SK-N-SH (cell line): ENCODE data around the gene ELP1. TPM values are rescaled to one million over a fixed set of nuclear protein-coding genes. Genes with fewer than 3 reads are reported as not detected.
"Not testable (repeated sequence)": the region's sequence is repeated elsewhere in the genome, so short reads cannot be mapped to it uniquely, and the experiment has no call there.

Experiments used
- CTCF ChIA-PET: fragments of 300-600, 350-600 bp; formaldehyde crosslinking; extraction: SDS; loops from one replicate; lab custom pipeline; 2021; lab: Yijun Ruan, JAX
- POLR2A ChIA-PET: fragments of 350-600 bp; sonication (Branson Sonifier 250); formaldehyde crosslinking; extraction: SDS; loops from one replicate; lab custom pipeline; 2020; ENCODE audit warnings: antibody characterized with exemption, inconsistent platforms; lab: Yijun Ruan, JAX
- DNase-seq: peaks from one replicate; pipeline ENCODE4 v3.0.0; 2012
- H2AFZ ChIP-seq: fragments of 200-600 bp; sonication (generic); 2 replicates; pipeline ENCODE4 v1.8.1; 2016; ENCODE audit warnings: antibody characterized with exemption, mild to moderate bottlenecking, low read depth
- H3F3A ChIP-seq: fragments of 200-600 bp; sonication (generic); replicated peaks from 2 replicates; pipeline ENCODE3; 2016; ENCODE audit warnings: antibody characterized with exemption, mild to moderate bottlenecking; ENCODE audit not compliant: insufficient read depth
- H3K27ac ChIP-seq, 2 experiments: fragments of 200-500 bp in 1 of 2; fragments of 200-600 bp in 1 of 2; sonication (Bioruptor generic) in 1 of 2; sonication (generic), shearing (Covaris generic) in 1 of 2; 2 replicates each; pipeline versions ENCODE4 v1.5.1 to v1.6.1; 2014 to 2016; ENCODE audit warnings: low read depth in 2 of 2, inconsistent platforms in 1 of 2, low read length in 1 of 2, mild to moderate bottlenecking in 1 of 2, mixed read lengths in 1 of 2
- H3K27me3 ChIP-seq: fragments of 200-600 bp; sonication (generic), shearing (Covaris generic); 2 replicates; pipeline ENCODE4 v1.6.1; 2016; ENCODE audit warnings: mixed run types; ENCODE audit not compliant: insufficient read depth
- H3K36me3 ChIP-seq, 2 experiments: fragments of 200-500 bp in 1 of 2; fragments of 200-600 bp in 1 of 2; sonication (Bioruptor generic) in 1 of 2; sonication (generic) in 1 of 2; replicated peaks in 1 of 2; 2 replicates each; pipeline versions ENCODE3 to v1.5.1; 2014 to 2016; ENCODE audit warnings: low read length in 1 of 2, mild to moderate bottlenecking in 1 of 2; ENCODE audit not compliant: insufficient read depth in 2 of 2, control insufficient read depth in 1 of 2
- H3K4me1 ChIP-seq, 2 experiments: fragments of 200-500 bp in 1 of 2; fragments of 200-600 bp in 1 of 2; sonication (Bioruptor generic) in 1 of 2; sonication (generic), shearing (Covaris generic) in 1 of 2; 2 replicates each; pipeline versions ENCODE4 v1.5.1 to v1.6.1; 2014 to 2016; ENCODE audit warnings: low read depth in 1 of 2, low read length in 1 of 2, mixed run types in 1 of 2; ENCODE audit not compliant: insufficient read depth in 2 of 2, control insufficient read depth in 1 of 2
- H3K4me2 ChIP-seq: fragments of 200-600 bp; sonication (generic), shearing (Covaris generic); 2 replicates; pipeline ENCODE4 v1.6.1; 2017; ENCODE audit warnings: mixed run types
- H3K4me3 ChIP-seq, 2 experiments: fragments of 200-500 bp in 1 of 2; fragments of 200-600 bp in 1 of 2; sonication (Bioruptor generic) in 1 of 2; sonication (generic), shearing (Covaris generic) in 1 of 2; 2 replicates each; pipeline versions ENCODE4 v1.5.1 to v1.8.1; 2014 to 2016; ENCODE audit warnings: low read depth in 2 of 2, inconsistent platforms in 1 of 2, low read length in 1 of 2, mild to moderate bottlenecking in 1 of 2, mixed read lengths in 1 of 2, moderate library complexity in 1 of 2
- H3K79me2 ChIP-seq: fragments of 200-600 bp; sonication (generic); 2 replicates; pipeline ENCODE4 v1.8.1; 2017; ENCODE audit warnings: mild to moderate bottlenecking; ENCODE audit not compliant: insufficient read depth
- H3K9ac ChIP-seq: fragments of 200-600 bp; sonication (generic); 2 replicates; pipeline ENCODE4 v1.6.1; 2017; ENCODE audit warnings: mixed run types
- H3K9me2 ChIP-seq: fragments of 200-600 bp; sonication (generic); 2 replicates; pipeline ENCODE4 v1.6.1; 2017; ENCODE audit warnings: mixed run types
- H3K9me3 ChIP-seq: fragments of 200-600 bp; sonication (generic); 2 replicates; pipeline ENCODE4 v1.6.1; 2017; ENCODE audit warnings: mixed run types, mild to moderate bottlenecking, moderate library complexity
- H4K20me1 ChIP-seq: fragments of 200-600 bp; sonication (generic); 2 replicates; pipeline ENCODE4 v1.6.1; 2017; ENCODE audit warnings: mild to moderate bottlenecking, mixed run types; ENCODE audit not compliant: insufficient read depth
- EZH2phosphoT487 ChIP-seq: fragments of 200-600 bp; sonication (generic); IDR thresholded peaks from 2 replicates; pipeline ENCODE4 v1.6.1; 2017; ENCODE audit warnings: low read depth, mixed run types, mild to moderate bottlenecking, antibody characterized with exemption, moderate library complexity, borderline replicate concordance
- JUND ChIP-seq: IDR thresholded peaks from 2 replicates; pipeline ENCODE4 v1.4.0; 2012
- NFIC ChIP-seq: IDR thresholded peaks from 2 replicates; pipeline ENCODE4 v1.4.0; 2012; ENCODE audit warnings: borderline replicate concordance
- NRF1 ChIP-seq: IDR thresholded peaks from 2 replicates; pipeline ENCODE4 v1.6.1; 2012; ENCODE audit warnings: low read depth, mild to moderate bottlenecking, low read length
- POLR2AphosphoS5 ChIP-seq: IDR thresholded peaks from 2 replicates; pipeline ENCODE4 v1.6.1; 2012; ENCODE audit warnings: low read depth, low read length
- REST ChIP-seq: IDR thresholded peaks from 2 replicates; pipeline ENCODE4 v1.6.1; 2012; ENCODE audit warnings: mild to moderate bottlenecking, low read depth, low read length, moderate library complexity
- RFX5 ChIP-seq: IDR thresholded peaks from 2 replicates; pipeline ENCODE4 v1.6.1; 2012; ENCODE audit warnings: mild to moderate bottlenecking, improper control_type of control experiment, low read length
- RXRA ChIP-seq: IDR thresholded peaks from 2 replicates; pipeline ENCODE4 v1.4.0; 2012; ENCODE audit warnings: low read depth, mild to moderate bottlenecking, borderline replicate concordance
- SIN3A ChIP-seq: IDR thresholded peaks from 2 replicates; pipeline ENCODE4 v1.6.1; 2012; ENCODE audit warnings: low read depth, mild to moderate bottlenecking, low read length, moderate library complexity, borderline replicate concordance
- TCF12 ChIP-seq: IDR thresholded peaks from 2 replicates; pipeline ENCODE4 v1.4.0; 2012
- TEAD4 ChIP-seq: IDR thresholded peaks from 2 replicates; pipeline ENCODE4 v1.4.0; 2012; ENCODE audit warnings: mild to moderate bottlenecking, borderline replicate concordance; ENCODE audit not compliant: insufficient read depth
- YY1 ChIP-seq: IDR thresholded peaks from 2 replicates; pipeline ENCODE4 v1.4.0; 2012; ENCODE audit warnings: low read depth, mild to moderate bottlenecking
- WGBS: methylation state at CpG from one replicate; pipeline ENCODE4 v1.1.6; 2017; ENCODE audit warnings: low lambda C conversion rate; 5-methylcytosine and 5-hydroxymethylcytosine counted together
- polyA plus RNA-seq, 3 experiments: library from polyadenylated mRNA; depleted of rRNA; stranded (reverse); fragments of >200 nt; gene quantifications; 2 replicates each; pipeline ENCODE4 v1.2.3, GENCODE V29; 2012
- TF ChIP-seq, protein P1 (sequence below): fragments of 200-600 bp; sonication (generic); IDR thresholded peaks from 2 replicates; pipeline ENCODE4 v1.6.1; 2017; ENCODE audit warnings: antibody characterized with exemption, mild to moderate bottlenecking, moderate library complexity
- TF ChIP-seq, protein P2 (sequence below): IDR thresholded peaks from 2 replicates; pipeline ENCODE4 v1.4.0; 2012; ENCODE audit warnings: low read depth, borderline replicate concordance
- TF ChIP-seq, protein P3 (sequence below): fragments of 150-350 bp; IDR thresholded peaks from 2 replicates; pipeline ENCODE4 v1.6.1; 2017; ENCODE audit warnings: antibody characterized with exemption, low read length, low read depth, borderline replicate concordance

The ELP1 gene
- polyA plus RNA-seq, 1 of the 3 experiments (the other 2 are of a cell fraction) = 19.1 TPM

GRCh38 chr9:108972186-108972585, 38.3 kb upstream of the ELP1 start (continued):
- TF ChIP-seq, protein P1, sequence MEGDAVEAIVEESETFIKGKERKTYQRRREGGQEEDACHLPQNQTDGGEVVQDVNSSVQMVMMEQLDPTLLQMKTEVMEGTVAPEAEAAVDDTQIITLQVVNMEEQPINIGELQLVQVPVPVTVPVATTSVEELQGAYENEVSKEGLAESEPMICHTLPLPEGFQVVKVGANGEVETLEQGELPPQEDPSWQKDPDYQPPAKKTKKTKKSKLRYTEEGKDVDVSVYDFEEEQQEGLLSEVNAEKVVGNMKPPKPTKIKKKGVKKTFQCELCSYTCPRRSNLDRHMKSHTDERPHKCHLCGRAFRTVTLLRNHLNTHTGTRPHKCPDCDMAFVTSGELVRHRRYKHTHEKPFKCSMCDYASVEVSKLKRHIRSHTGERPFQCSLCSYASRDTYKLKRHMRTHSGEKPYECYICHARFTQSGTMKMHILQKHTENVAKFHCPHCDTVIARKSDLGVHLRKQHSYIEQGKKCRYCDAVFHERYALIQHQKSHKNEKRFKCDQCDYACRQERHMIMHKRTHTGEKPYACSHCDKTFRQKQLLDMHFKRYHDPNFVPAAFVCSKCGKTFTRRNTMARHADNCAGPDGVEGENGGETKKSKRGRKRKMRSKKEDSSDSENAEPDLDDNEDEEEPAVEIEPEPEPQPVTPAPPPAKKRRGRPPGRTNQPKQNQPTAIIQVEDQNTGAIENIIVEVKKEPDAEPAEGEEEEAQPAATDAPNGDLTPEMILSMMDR = no peak

GRCh38 chr9:108971392-108971791, 37.5 kb upstream of the ELP1 start:
- H3K4me1 ChIP-seq, H3K9me2 ChIP-seq, DNase-seq, H3K4me2 ChIP-seq, H3K27ac ChIP-seq, H3K27me3 ChIP-seq, H3K4me3 ChIP-seq, H3K9ac ChIP-seq, H2AFZ ChIP-seq, H3K79me2 ChIP-seq, CTCF ChIA-PET, POLR2A ChIA-PET, H3K9me3 ChIP-seq, H4K20me1 ChIP-seq, H3F3A ChIP-seq: not testable (repeated sequence)
- 96% methylated on average over 2 of the region's 2 CpGs for WGBS
- H3K36me3 ChIP-seq = peaks cover 10 to 54% of the 10 kb centered on the region in 2 experiments

DNA sequence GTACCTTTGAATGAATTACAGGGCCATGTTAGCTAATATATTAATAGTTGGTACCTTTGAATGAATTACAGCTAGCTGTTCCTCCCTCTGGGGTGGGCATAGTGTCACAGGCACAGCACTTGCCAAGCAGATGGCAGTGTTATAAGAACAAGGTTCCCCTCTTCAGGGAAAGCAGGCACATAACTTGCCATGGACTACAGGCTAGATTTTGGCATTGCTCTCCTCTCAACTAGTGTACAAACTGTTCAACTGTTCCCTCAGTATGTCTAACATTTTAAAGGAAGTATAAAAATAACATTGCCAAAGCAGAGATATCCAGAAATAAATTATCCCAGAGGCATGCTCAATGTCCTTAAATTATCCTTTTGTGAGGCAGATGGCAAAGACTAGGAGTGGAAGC, 34.0 kb upstream of the ELP1 start:
- Histone ChIP-seq H3K27ac (no peak overlapping the region), H3K4me1 (peaks cover 0 to 4% of the 10 kb centered on the region in 2 experiments; a peak in 2 of 4 replicates), H3K4me3 (no peak overlapping the region), H3F3A (peaks cover 13% of the 10 kb centered on the region), H3K36me3 (peaks cover 17 to 43% of the 10 kb centered on the region in 2 experiments), H3K79me2 (0 out of 2 replicates have a peak, but pooled peaks cover 5% of the 10 kb centered on the region), H4K20me1 (no peaks in the 10 kb centered on the region), H3K9me3 (no peaks in the 10 kb centered on the region), H3K9ac (no peak overlapping the region), H3K9me2 (no peaks in the 10 kb centered on the region), H2AFZ (no peak overlapping the region), H3K4me2 (no peak overlapping the region), H3K27me3 (no peaks in the 10 kb centered on the region)
- POLR2A ChIA-PET = no interaction called here
- DNase-seq = no peak
- TF ChIP-seq NFIC (no peak), RFX5 (no peak), YY1 (no peak), NRF1 (no peak), REST (no peak), POLR2AphosphoS5 (no peak), TEAD4 (no peak), TCF12 (no peak), RXRA (no peak), JUND (no peak), EZH2phosphoT487 (no peak), SIN3A (no peak)
- TF ChIP-seq, protein P1 = no peak
- TF ChIP-seq, protein P2, sequence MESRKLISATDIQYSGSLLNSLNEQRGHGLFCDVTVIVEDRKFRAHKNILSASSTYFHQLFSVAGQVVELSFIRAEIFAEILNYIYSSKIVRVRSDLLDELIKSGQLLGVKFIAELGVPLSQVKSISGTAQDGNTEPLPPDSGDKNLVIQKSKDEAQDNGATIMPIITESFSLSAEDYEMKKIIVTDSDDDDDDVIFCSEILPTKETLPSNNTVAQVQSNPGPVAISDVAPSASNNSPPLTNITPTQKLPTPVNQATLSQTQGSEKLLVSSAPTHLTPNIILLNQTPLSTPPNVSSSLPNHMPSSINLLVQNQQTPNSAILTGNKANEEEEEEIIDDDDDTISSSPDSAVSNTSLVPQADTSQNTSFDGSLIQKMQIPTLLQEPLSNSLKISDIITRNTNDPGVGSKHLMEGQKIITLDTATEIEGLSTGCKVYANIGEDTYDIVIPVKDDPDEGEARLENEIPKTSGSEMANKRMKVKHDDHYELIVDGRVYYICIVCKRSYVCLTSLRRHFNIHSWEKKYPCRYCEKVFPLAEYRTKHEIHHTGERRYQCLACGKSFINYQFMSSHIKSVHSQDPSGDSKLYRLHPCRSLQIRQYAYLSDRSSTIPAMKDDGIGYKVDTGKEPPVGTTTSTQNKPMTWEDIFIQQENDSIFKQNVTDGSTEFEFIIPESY = no peak
- TF ChIP-seq, protein P3, sequence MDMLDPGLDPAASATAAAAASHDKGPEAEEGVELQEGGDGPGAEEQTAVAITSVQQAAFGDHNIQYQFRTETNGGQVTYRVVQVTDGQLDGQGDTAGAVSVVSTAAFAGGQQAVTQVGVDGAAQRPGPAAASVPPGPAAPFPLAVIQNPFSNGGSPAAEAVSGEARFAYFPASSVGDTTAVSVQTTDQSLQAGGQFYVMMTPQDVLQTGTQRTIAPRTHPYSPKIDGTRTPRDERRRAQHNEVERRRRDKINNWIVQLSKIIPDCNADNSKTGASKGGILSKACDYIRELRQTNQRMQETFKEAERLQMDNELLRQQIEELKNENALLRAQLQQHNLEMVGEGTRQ = no peak
- TF ChIP-seq, all 33 proteins: peak for 0
- CTCF ChIA-PET = interaction anchor here (0.9 to 2.2 kb wide), 3 partner anchors 13 to 68 kb away, joined by 3 to 8 read pairs (median 3); no protein-coding TSS in a partner anchor
